ENCODE data around the gene GP2.
"Not testable (repeated sequence)": the region's sequence is repeated elsewhere in the genome, so short reads cannot be mapped to it uniquely, and the experiment has no call there.

GP2 gene

DNA sequence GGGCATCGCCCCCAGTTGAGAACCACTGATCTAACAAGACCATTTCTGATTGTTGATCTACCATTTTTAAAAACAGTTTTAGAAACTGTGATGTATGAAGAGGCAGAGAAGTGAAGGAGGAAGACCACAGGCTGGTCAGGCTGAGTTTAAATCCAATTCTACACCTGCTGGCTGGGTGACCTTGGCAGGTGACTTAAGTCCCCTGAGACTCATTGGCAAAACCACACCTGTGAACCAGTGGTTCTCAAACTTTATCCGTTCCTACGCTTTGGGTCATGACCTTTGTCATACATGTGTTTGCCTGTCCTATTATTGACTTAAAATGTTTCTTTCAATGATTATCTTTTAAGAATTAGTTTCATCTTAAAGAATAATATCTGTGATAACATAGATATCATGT is 2.3 kb downstream of the GP2 start:
- no peak for DNase-seq (ENCODE audit: low read depth)

DNA sequence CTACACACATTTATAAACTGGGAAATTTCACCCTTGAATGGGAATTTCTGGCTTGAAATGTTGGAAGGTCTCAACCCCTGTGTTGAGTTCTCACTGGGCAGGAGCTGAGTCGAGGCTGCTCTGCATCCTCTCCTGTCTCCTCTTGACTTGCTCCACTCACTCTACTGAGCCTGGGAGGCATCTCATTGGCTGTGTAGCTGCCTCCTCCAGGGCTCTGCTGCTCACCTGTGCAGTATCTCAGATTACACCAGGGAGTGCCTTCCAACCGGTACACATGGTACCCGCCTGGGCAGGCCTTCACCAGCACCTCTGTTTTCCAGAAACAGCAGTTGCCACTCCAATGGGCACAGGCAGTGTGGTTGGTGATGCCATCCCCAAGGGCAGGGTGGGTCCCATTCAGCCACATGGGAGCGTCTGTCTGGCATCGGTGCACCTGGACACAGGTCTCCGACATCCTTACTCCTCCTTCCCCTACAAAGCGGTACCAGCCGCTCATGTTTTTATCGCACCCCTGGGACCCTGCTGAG is 3.7 kb downstream of the GP2 start:
- no peak for DNase-seq (ENCODE audit: low read depth)

DNA sequence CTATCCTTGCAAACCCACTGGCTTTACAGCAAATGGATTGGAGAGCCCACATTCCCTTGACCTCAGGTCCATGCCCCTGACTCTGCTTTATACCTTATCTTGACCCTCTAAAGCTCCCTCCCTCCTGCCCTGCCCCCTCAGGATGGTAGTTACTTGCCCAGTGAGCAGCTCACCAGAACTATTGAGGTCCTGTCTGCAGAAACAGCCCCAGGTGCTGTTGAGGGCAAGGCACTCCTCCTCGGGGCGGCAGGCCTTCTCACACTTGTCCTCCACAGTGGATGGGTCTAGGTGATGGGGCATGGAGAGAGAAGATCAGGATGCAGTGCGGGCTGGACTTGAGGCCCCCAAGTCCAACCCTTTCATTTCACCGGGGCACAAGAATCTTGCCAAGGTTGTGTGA is 4.6 kb downstream of the GP2 start:
- DNase-seq (ENCODE audit: low read depth): no peak

DNA sequence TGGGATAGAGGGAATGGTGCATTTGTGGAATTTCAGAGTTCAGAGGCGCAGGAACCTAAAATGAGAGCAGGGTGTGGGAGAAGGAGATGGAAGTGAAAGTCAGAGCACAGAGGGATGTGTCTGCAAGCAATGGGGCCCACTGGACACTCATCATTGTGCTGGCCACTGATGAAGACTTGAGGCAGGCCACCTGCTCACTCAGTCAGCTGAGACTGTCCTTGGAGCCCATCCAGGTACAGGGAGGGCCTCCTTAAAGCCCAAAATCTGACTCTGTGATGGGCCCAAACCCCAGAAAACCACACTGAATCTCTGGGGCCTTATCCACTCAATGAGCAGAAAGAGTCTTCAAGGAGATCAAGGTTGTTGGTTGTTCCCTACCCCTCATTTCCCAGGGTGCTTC is 5.6 kb downstream of the GP2 start:
- DNase-seq (ENCODE audit: low read depth): no peak

DNA sequence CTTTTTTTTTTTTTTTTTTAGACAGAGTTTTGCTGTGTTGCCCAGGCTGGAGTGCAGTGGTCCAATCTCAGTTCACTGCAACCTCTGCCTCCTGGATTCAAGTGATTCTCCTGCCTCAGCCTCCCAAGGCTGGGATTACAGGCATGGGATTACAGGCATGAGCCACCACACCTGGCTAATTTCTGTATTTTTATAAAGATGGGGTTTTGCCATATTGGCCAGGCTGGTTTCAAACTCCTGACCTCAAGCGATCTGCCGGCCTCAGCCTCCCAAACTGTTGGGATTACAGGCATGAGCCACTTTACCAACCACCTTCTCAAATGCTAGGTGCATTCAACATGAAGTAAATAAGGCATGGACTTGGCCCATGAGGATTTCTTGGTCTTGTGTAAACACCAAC is 6.3 kb downstream of the GP2 start:
- DNase-seq (ENCODE audit: low read depth): not testable (repeated sequence)

DNA sequence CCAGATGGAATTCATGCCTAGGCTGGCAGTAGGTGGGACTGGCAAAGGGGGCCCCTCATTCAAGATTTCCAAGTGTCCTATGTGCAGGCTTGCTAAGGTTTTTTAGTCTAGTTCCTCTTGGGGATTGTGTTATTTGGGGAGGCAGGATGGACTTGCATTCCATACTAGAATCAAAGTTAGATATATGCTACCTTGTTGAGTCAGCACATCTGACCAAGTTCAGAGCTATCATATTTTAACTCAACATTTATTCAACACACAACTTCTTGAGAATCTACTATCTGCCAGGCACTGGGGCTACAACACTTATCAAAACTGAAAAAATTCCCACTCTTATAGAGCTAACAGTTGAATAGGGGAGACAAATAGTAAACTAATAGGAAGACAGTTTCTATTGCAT is 6.7 kb downstream of the GP2 start:
- no peak for DNase-seq (ENCODE audit: low read depth)

DNA sequence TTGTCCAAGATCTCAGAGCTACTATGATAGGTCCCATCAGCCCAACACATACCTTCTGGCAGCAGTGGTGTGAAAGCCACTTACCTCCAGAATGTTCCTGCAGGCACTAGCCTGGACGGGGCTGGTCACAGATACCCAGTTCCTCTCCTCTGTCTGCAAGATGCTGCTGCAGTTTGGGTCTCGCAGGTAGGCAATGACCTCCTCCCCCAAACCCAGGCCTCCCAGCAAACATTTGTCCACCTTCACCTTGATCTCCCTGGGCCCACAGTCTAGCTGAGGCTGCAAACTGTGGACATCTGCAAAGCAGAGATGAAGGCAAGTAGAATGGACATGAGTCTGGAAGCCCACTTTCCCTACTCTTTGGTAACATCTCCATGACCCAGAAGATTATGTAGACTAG is 7.1 kb downstream of the GP2 start:
- no peak for DNase-seq (ENCODE audit: low read depth)

DNA sequence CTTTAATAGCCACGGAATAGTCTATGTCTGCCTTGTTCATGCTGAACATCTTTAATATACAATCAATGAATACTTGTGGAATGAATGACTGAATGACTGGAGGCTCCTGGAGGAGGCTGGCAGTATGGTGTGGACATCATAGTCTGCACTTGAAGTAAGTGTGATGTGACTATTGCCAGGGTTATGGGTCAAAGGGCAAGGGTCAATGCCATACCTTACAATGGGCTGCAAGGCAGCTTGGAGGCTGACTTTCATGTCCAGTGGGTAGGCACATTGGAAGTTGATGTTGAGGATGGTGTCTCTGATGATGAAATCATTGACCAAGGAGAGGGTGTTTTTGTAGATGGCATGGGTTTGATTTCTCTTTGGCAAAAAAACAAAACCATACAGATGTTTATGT is 7.9 kb downstream of the GP2 start:
- DNase-seq (ENCODE audit: low read depth): no peak

DNA sequence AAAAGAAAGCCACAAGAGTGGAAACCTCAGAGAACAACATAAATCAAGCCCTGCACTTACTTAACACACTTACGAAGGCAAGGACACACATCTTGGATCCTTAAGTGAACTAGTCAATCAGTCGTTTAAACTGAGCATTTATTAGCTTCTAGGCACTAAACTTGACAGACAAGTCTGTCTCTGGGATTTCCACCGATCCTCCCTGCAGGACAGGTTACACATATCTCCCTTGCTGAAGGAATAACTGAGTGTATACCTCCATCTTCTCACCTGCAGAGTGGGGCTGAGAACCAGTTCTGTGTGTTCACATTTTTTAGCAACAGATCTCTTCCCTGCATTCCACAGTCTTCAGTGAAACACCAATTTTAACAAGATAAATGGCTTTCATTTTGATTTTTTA is 8.9 kb downstream of the GP2 start:
- DNase-seq (ENCODE audit: low read depth): no peak

DNA sequence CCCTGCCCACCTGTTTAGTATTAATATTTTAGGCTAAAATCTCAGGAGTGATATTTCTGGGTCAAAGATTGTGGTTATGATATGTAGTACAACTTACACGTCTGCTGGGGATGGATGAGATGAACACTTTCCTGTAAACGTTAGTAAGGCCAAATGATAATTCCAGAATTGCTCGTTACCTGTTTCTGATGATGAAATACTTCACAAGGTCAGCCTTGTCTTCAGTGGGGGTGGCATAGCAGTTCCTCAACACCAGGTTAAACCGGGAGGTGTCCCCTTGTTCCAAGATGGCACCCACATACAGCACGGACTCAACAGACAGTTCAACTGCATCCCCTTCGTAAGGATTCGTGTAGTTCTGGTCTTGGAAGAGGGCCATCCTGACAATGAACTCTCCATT is 9.3 kb downstream of the GP2 start:
- DNase-seq (ENCODE audit: low read depth): no peak

DNA sequence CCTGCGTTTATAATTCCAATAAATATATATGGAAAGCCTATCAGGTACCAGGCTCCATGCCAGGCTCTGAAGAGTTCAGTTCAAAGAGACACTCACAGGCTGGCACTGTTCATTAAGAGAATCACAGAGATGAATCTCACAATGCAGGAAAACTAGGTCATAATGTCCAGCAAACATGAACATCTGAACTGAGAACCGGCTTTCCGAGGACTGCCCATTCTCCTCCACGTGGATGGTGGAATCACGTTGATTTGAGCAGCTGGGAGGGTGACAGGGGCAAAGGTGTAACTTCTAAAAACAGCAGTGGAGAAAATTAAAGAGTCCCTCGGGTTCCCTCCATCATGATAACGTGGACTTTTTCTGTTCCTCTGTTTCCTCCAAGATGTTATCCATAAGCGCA is 10.2 kb downstream of the GP2 start:
- DNase-seq (ENCODE audit: low read depth): no peak

DNA sequence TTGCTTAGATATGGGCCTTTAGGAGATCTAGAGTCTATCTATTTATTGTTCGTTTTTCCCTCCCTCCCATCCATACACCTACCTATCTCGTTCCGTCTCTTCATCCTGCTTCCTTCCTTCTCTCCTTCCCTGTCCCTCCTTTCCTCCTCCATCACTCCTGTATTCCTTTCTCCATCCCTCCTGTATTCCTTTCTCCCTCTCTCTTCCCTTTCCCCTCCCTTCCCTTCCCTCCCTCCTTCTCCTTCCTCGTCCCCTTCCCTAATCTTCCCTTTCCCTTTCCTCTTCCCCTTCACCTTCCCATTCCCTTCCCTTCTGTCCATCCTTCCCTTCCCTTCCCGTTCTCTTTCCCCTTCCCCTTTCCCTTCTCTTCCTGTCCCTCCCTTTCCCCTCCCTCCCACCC is 10.6 kb downstream of the GP2 start:
- DNase-seq (ENCODE audit: low read depth): no peak

DNA sequence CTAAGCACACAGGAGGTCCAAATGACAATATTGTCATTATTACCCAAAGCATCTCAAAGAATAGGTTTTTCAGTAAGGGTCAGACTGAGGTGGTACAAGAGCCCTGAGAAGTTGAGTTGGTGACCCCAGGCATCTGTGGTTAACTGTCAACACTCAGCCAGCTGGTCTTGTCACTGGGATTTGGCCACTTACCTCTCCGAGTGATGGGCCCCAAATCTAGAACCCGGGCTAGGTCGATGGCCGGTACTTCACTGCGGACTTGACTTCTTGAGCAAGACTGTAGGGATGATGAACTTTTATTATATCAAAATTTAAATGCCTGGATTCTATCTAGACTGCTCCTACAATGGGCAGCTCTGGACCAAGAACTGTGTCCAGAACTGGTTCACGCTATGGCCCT is 11.5 kb downstream of the GP2 start:
- no peak for DNase-seq (ENCODE audit: low read depth)

DNA sequence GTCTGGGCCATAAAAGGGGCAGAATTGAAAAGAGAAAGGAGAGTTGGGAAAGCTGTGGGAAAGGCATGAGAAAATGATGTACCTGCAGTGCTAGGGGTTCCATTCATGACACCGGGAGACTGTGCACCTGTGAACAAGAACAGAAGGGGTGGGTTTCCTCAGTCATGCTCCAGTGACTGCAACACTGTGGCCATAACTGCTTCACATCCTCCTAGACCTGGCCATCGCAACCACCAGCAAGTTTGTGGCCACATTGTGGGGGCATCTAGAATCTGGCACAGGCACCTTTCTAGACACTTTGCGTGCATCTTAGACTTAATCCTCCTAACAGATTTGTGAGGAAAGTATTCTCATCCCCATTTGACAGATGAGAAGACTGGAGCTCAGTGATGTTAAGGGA is 12.7 kb downstream of the GP2 start:
- no peak for DNase-seq (ENCODE audit: low read depth)

DNA sequence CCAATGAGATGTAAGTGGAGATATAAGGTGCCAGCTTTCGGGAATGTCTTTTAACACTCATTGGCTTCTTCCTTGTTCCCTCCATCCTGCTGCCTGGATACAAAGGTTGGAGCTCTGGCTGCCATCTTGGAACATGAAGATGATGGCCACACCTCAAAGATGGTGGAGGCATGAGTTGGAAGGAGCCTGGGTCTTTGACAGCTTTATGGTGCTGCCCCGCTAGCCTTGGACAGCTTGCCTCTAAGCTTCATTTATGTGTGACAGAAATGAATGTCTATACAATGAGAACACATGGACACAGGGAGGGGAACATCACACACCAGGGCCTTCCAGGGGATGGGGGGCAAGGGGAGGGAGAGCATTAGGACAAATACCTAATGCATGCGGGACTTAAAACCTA is 13.6 kb downstream of the GP2 start:
- no peak for DNase-seq (ENCODE audit: low read depth)

DNA sequence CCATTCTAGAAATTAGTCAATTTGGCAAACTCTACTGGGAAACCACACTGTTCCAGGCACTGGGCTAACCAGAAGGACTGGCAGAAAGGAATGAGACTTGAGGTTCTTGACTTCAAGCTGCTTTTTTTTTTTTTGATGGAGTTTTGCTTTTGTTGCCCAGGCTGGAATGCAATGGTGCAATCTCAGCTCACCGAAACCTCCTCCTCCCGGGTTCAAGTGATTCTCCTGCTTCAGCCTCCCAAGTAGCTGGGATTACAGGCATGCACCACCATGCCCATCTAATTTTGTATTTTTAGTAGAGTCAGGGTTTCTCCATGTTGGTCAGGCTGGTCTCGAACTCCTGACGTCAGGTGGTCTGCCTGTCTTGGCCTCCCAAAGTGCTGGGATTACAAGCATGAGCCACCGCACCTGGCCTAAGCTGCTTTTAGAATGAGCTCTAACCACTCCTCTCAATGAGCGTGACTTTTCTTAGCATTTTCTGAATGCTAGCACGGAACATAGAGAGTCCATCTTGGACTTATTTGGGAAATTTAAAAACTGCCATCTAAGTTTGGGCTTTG is 14.7 kb downstream of the GP2 start:
- DNase-seq (ENCODE audit: low read depth): not testable (repeated sequence)

DNA sequence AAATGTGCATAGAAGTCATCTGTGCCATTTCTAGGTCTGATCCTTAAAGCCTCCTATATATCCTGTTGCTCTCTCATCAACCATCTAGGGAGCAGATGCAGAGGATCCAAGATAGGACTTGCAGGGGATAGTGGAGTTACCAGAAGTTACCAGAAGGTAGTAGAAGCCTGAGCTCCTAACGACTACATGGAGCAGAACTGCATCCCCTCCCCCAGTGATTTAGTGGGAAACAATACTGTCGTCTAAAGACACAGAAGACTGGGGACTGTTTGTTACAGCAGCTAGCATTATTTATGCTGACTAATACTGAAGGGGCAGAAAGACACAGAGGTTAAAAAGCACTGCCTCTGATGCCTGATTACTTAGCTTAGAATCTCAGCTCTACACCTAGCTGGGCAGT is 15.8 kb downstream of the GP2 start:
- DNase-seq (ENCODE audit: low read depth): no peak

DNA sequence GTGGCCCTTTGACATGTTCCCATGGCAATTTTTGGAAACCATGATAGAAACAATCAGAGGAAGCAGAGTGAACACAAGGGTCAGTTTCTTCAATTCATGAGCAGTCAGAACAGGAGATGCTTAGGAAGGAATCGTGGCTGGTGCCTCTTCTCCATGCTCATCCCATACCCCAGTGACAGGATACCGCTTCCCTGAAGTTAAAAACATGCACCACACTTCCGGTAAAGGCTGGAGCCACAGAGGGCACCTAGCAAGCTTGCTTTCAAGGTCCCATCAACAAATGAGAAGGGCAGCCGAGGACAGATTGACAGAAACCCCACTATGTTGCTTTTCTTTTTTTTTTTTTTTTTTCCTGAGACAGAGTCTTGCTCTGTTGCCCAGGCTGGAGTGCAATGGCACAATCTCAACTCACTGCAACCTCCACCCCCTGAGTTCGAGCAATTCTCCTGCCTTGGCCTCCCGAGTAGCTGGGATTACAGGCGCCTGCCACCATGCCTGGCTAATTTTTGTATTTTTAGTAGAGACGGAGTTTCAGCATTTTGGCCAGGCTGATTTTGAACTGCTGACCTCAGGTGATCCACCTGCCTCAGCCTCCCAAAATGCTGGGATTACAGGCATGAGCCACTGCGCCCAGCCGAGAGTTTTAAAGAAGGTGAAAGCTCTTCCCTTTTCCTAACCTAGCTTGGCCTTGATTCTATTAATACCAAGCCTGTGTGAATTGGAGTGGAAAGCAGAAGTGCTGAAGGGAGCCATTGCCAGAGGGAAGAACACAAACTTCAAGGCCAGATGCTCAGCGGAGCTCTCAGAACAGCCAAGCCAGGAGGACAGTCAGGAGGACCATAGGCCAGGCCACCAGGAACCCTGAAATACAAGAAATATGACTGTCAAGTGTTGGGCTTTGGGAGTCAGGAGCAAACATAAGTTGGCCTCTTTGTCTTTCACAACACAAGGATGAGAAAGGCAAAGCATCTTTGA is 16.6 kb downstream of the GP2 start:
- DNase-seq (ENCODE audit: low read depth): no peak

DNA sequence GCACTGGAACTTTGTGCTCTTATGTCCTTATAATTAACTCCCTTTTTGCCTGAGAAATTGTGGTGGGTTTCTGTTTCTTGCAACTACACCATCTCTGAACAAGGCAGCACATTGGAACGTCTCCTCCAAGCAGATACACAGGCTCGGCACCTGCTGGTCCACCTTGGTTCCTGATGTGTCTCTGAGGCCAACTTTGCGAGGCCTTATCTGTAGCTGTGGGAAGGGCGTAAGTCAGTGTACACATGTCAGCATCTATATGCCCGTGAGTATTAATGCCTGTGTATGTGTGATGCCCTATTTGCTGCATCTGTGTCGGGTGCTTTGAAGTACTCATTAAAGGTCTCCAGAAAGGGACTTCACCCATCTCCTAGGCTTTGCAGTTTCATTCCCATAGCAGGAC is 17.5 kb downstream of the GP2 start:
- no peak for DNase-seq (ENCODE audit: low read depth)

DNA sequence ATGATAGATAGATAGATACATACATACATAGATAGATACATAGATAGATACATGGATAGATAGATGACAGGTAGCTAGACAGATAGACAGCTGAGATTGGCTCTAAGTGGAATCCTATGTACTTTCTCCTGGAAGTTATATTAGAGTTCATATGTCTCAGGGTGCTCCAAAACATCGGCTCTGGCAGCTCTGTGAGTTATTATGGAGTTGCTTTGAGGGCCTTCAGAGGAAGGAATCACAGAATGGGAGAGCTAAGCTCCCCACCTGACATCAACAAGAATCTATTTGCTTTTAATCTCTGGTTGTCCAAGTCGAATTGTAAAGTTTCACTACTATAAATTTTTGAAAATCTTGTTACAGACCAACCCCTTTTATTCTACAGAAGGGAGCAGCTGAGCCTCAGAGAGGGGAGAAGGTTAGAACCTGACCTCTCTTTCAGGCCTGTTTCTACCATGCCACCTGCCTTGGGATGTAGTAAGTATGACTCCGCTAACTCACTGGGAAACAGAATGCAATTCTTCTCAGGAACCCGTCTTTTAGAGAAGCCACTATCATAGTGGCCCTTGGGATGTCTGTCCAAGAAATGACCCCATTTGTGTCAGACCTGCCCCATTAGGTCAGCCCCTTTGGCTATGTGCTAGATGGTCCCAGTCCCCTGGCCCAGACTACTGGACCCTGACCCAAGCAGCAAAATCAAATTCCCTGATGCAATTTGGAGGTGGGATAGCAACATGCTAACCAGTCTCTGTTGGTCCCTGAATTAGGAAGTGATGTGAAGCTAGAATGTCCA is 18.3 kb downstream of the GP2 start:
- DNase-seq (ENCODE audit: low read depth): no peak

DNA sequence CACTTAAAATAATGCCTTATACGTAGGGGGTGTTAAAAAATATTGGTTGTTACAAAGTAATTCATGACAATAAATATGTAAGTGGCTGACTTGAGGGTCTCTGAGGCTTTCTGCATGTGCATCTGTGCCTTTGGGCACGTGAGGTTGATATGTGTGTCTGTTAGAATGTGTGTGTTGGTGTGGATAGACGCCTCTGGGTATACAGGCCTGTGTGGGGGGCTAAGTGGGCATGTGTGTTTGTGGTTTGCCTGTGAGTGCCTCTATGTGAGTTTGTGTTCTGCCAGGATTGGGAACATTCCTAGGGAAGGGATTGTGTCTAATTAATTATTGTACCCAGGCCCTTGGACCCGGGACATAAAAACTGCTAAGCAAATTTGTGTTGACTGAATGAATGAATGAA is 19.0 kb downstream of the GP2 start:
- DNase-seq (ENCODE audit: low read depth): no peak

DNA sequence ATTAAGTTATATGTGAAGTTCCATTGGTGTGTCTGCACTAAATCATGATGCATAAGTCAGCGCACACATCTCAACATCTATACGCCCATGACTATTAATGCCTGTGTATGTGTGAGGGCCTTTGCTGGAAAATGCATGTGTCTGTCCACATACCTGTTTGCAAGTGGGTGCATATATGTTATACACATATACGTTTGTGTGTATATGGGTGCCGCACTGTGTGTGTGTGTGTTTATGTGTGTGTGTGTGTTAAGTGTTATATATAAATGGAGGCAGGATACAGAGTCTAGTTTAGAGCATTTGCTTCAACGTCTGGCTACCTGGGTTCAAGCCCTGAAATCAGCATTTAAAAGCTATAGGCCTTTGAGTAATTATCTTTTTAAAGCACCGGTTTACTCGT is 19.5 kb downstream of the GP2 start:
- DNase-seq (ENCODE audit: low read depth): no peak

DNA sequence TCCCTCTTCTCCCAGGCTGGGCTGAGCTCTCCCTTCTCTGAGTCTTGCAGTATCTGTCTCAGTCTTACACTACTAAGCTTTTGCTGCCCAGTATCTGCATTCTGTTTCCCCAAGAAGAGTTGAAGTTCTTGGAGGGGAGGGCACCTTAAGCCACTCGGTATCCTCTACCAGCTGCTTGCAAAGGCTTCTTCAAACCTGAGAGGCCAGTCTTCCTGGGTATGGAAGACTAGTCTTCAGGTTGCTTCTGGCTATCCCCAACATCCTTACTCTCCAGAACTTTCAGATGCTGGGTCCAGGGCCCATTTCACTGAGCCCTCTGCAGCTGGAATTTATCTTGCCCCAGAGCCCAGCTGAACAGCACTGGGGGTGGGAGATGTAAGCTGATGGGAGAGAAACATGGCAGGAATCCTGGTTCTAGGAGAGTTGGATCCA is 20.1 kb downstream of the GP2 start:
- DNase-seq (ENCODE audit: low read depth): no peak
